HCT116 (cell line): Measurements from ENCODE around the gene ALKBH6. TPM values are rescaled to one million over a fixed set of nuclear protein-coding genes. Genes with fewer than 3 reads are reported as not detected.

Experiments
- ATAC-seq: fragments of 200-7000 bp; cut with Tn5 transposase; 2 replicates; pipeline ENCODE4 v1.9.1; 2020; ENCODE audit warnings: mild to moderate bottlenecking, moderate library complexity
- BruUV-seq: library from RNA; stranded (reverse); fragments of 400-500 nt; replicated peaks from 2 replicates; lab custom pipeline; 2021; lab: Mats Ljungman, UMichigan
- CTCF ChIA-PET: fragments of 300-600 bp; sonication (Branson Sonifier 250); formaldehyde crosslinking; loops from one replicate; lab custom pipeline; 2021; ENCODE audit warnings: antibody characterized with exemption; lab: Charles Lee
- POLR2A ChIA-PET: fragments of 300-600, 350-600 bp; sonication (Branson Sonifier 250); formaldehyde crosslinking; loops from one replicate; lab custom pipeline; 2021; ENCODE audit warnings: antibody characterized with exemption; lab: Charles Lee
- RAD21 ChIA-PET, 2 experiments: fragments of 300-600 bp; sonication (Branson Sonifier 250); formaldehyde crosslinking; loops; one replicate each; lab custom pipeline; 2023; ENCODE audit warnings: low total read pairs in 2 of 2; ENCODE audit not compliant: uncharacterized antibody in 2 of 2, unreplicated experiment in 2 of 2, low non-redundant PET in 1 of 2; lab: Charles Lee
- DNase-seq: peaks from one replicate; pipeline ENCODE4 v3.0.0-alpha.2; 2010; ENCODE audit warnings: low read depth, low spot score
- H2AFZ ChIP-seq: fragments of 200-600 bp; shearing (Covaris generic), sonication (generic); 2 replicates; pipeline ENCODE4 v1.6.1; 2017; ENCODE audit warnings: low read depth, mixed run types, mixed read lengths, antibody characterized with exemption, low read length; ENCODE audit not compliant: poor library complexity, severe bottlenecking
- H3K27ac ChIP-seq: 2 replicates; pipeline ENCODE4 v1.5.1; 2012; ENCODE audit warnings: low read depth, low read length
- H3K27me3 ChIP-seq: fragments of 200-600 bp; sonication (generic); 2 replicates; pipeline ENCODE4 v1.6.1; 2016; ENCODE audit warnings: mixed run types, low read length, mixed read lengths; ENCODE audit not compliant: insufficient read depth
- H3K36me3 ChIP-seq, 2 experiments: fragments of 200-500 bp in 1 of 2; fragments of 200-600 bp in 1 of 2; sonication (Bioruptor generic) in 1 of 2; sonication (generic) in 1 of 2; 2 replicates each; pipeline versions ENCODE4 v1.5.1 to v1.6.1; 2014 to 2016; ENCODE audit warnings: low read length in 2 of 2, inconsistent platforms in 1 of 2, mixed read lengths in 1 of 2, mixed run types in 1 of 2; ENCODE audit not compliant: insufficient read depth in 2 of 2, control insufficient read depth in 1 of 2
- H3K4me1 ChIP-seq, 2 experiments: fragments of 200-600 bp in 1 of 2; sonication (generic) in 1 of 2; 2 replicates each; pipeline versions ENCODE4 v1.5.1 to v1.6.1; 2012 to 2017; ENCODE audit warnings: low read length in 2 of 2, inconsistent platforms in 1 of 2, mild to moderate bottlenecking in 1 of 2, mixed read lengths in 1 of 2, mixed run types in 1 of 2, moderate library complexity in 1 of 2; ENCODE audit not compliant: insufficient read depth in 2 of 2, control insufficient read depth in 1 of 2
- H3K4me2 ChIP-seq: fragments of 200-600 bp; sonication (generic); 2 replicates; pipeline ENCODE4 v1.6.1; 2017; ENCODE audit warnings: mixed run types, low read length, mixed read lengths
- H3K4me3 ChIP-seq, 2 experiments: fragments of 200-600 bp in 1 of 2; sonication (generic) in 1 of 2; replicated peaks in 1 of 2; 2 replicates each; pipeline ENCODE4 v1.5.1; 2011 to 2016; ENCODE audit warnings: low read length in 2 of 2, control low read depth in 1 of 2, low read depth in 1 of 2, mild to moderate bottlenecking in 1 of 2, mixed read lengths in 1 of 2, mixed run types in 1 of 2
- H3K79me2 ChIP-seq: fragments of 200-600 bp; sonication (generic); 2 replicates; pipeline ENCODE4 v1.6.1; 2017; ENCODE audit warnings: mild to moderate bottlenecking, mixed run types, low read length, moderate library complexity, mixed read lengths; ENCODE audit not compliant: insufficient read depth
- H3K9ac ChIP-seq: fragments of 200-600 bp; sonication (generic); 2 replicates; pipeline ENCODE4 v1.6.1; 2016; ENCODE audit warnings: low read length, mixed read lengths
- H3K9me2 ChIP-seq: fragments of 200-600 bp; sonication (generic), shearing (Covaris generic); 2 replicates; pipeline ENCODE4 v1.6.1; 2017; ENCODE audit warnings: mixed run types, mild to moderate bottlenecking, moderate library complexity; ENCODE audit not compliant: insufficient read depth
- H3K9me3 ChIP-seq, 2 experiments: fragments of 200-500 bp in 1 of 2; fragments of 200-600 bp in 1 of 2; sonication (Bioruptor generic) in 1 of 2; sonication (generic) in 1 of 2; 2 replicates each; pipeline ENCODE4 v1.6.1; 2014 to 2017; ENCODE audit warnings: low read length in 2 of 2, mixed read lengths in 2 of 2, inconsistent platforms in 1 of 2, low read depth in 1 of 2, mild to moderate bottlenecking in 1 of 2, mixed run types in 1 of 2, moderate library complexity in 1 of 2; ENCODE audit not compliant: control insufficient read depth in 1 of 2, insufficient read depth in 1 of 2
- H4K20me1 ChIP-seq: fragments of 200-600 bp; sonication (generic), shearing (Covaris generic); 2 replicates; pipeline ENCODE4 v1.6.1; 2017; ENCODE audit warnings: mixed run types, mild to moderate bottlenecking, moderate library complexity; ENCODE audit not compliant: insufficient read depth
- CBX3 ChIP-seq: IDR thresholded peaks from 2 replicates; pipeline ENCODE4 v1.6.1; 2012; ENCODE audit warnings: low read depth
- CEBPB ChIP-seq: IDR thresholded peaks from 2 replicates; pipeline ENCODE4 v1.6.1; 2012; ENCODE audit warnings: low read depth
- ELF1 ChIP-seq: IDR thresholded peaks from 2 replicates; pipeline ENCODE4 v1.6.1; 2012; ENCODE audit warnings: low read depth, borderline replicate concordance
- EZH2 ChIP-seq: fragments of 200-600 bp; sonication (generic); IDR thresholded peaks from 2 replicates; pipeline ENCODE4 v1.6.1; 2017; ENCODE audit warnings: antibody characterized with exemption, mixed run types
- EZH2phosphoT487 ChIP-seq: fragments of 200-600 bp; IDR thresholded peaks from 2 replicates; pipeline ENCODE4 v1.6.1; 2018; ENCODE audit warnings: antibody characterized with exemption, borderline replicate concordance
- JUND ChIP-seq: IDR thresholded peaks from 2 replicates; pipeline ENCODE4 v1.6.1; 2012
- POLR2AphosphoS5 ChIP-seq: IDR thresholded peaks from 2 replicates; pipeline ENCODE4 v1.6.1; 2011; ENCODE audit warnings: mild to moderate bottlenecking, low read depth, low read length, moderate library complexity
- SIN3A ChIP-seq: IDR thresholded peaks from 2 replicates; pipeline ENCODE4 v1.6.1; 2012; ENCODE audit warnings: low read depth
- SP1 ChIP-seq: IDR thresholded peaks from 2 replicates; pipeline ENCODE4 v1.6.1; 2012; ENCODE audit warnings: low read depth
- TCF7L2 ChIP-seq: IDR thresholded peaks from 2 replicates; pipeline ENCODE4 v1.7.0; 2011; ENCODE audit warnings: borderline replicate concordance, inconsistent platforms; ENCODE audit not compliant: insufficient read depth, insufficient read length; ENCODE audit errors: extremely low read depth
- intact Hi-C: fragments of 100-400 bp; cut with micrococcal nuclease; formaldehyde crosslinking; loops from 2 replicates; pipeline ENCODE4 v1.10.0; 2022
- total RNA-seq: library from RNA; stranded (reverse); gene quantifications from one replicate; pipeline ENCODE4 v1.2.1, GENCODE V29; 2021; ENCODE audit not compliant: unreplicated experiment
- TF ChIP-seq, protein P1 (sequence below): IDR thresholded peaks from 2 replicates; pipeline ENCODE4 v1.6.1; 2012; ENCODE audit warnings: low read depth
- TF ChIP-seq, protein P2 (sequence below): IDR thresholded peaks from 2 replicates; pipeline ENCODE4 v1.6.1; 2012
- TF ChIP-seq, protein P3 (sequence below): IDR thresholded peaks from 2 replicates; pipeline ENCODE4 v1.6.1; 2012
- TF ChIP-seq, protein P4 (sequence below): IDR thresholded peaks from 2 replicates; pipeline ENCODE4 v1.6.1; 2011; ENCODE audit warnings: mild to moderate bottlenecking, low read length, moderate library complexity; ENCODE audit not compliant: insufficient replicate concordance; ENCODE audit errors: extremely low read depth

ALKBH6 gene
- total RNA-seq, 1 experiment from 2014 or later: 28.6 TPM

GRCh38 chr19:35960432-35960972 lies 53.5 kb downstream of the ALKBH6 start:
- H3K4me2 ChIP-seq: no peak overlapping the region
- POLR2A ChIA-PET: no interaction called here
- no peak overlapping the region for H3K4me3 ChIP-seq
- ATAC-seq (no peak), DNase-seq (no peak)
- no peaks in the 10 kb centered on the region for H3K9me2 ChIP-seq
- RAD21 ChIA-PET: no interaction called here
- CTCF ChIA-PET: no interaction called here
- H3K27me3 ChIP-seq: no peaks in the 10 kb centered on the region
- no peak for TF ChIP-seq TCF7L2
- TF ChIP-seq, protein P1, sequence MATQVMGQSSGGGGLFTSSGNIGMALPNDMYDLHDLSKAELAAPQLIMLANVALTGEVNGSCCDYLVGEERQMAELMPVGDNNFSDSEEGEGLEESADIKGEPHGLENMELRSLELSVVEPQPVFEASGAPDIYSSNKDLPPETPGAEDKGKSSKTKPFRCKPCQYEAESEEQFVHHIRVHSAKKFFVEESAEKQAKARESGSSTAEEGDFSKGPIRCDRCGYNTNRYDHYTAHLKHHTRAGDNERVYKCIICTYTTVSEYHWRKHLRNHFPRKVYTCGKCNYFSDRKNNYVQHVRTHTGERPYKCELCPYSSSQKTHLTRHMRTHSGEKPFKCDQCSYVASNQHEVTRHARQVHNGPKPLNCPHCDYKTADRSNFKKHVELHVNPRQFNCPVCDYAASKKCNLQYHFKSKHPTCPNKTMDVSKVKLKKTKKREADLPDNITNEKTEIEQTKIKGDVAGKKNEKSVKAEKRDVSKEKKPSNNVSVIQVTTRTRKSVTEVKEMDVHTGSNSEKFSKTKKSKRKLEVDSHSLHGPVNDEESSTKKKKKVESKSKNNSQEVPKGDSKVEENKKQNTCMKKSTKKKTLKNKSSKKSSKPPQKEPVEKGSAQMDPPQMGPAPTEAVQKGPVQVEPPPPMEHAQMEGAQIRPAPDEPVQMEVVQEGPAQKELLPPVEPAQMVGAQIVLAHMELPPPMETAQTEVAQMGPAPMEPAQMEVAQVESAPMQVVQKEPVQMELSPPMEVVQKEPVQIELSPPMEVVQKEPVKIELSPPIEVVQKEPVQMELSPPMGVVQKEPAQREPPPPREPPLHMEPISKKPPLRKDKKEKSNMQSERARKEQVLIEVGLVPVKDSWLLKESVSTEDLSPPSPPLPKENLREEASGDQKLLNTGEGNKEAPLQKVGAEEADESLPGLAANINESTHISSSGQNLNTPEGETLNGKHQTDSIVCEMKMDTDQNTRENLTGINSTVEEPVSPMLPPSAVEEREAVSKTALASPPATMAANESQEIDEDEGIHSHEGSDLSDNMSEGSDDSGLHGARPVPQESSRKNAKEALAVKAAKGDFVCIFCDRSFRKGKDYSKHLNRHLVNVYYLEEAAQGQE: no peak
- TF ChIP-seq POLR2AphosphoS5: no peak
- TF ChIP-seq SIN3A: no peak
- TF ChIP-seq EZH2phosphoT487: no peak
- TF ChIP-seq, protein P2, sequence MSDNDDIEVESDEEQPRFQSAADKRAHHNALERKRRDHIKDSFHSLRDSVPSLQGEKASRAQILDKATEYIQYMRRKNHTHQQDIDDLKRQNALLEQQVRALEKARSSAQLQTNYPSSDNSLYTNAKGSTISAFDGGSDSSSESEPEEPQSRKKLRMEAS: no peak
- TF ChIP-seq JUND: no peak
- no peak for TF ChIP-seq CEBPB
- no peak for TF ChIP-seq ELF1
- TF ChIP-seq, protein P3, sequence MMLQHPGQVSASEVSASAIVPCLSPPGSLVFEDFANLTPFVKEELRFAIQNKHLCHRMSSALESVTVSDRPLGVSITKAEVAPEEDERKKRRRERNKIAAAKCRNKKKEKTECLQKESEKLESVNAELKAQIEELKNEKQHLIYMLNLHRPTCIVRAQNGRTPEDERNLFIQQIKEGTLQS: no peak
- no peak for TF ChIP-seq EZH2
- no peak for TF ChIP-seq CBX3
- no peak for TF ChIP-seq SP1
- TF ChIP-seq, protein P4, sequence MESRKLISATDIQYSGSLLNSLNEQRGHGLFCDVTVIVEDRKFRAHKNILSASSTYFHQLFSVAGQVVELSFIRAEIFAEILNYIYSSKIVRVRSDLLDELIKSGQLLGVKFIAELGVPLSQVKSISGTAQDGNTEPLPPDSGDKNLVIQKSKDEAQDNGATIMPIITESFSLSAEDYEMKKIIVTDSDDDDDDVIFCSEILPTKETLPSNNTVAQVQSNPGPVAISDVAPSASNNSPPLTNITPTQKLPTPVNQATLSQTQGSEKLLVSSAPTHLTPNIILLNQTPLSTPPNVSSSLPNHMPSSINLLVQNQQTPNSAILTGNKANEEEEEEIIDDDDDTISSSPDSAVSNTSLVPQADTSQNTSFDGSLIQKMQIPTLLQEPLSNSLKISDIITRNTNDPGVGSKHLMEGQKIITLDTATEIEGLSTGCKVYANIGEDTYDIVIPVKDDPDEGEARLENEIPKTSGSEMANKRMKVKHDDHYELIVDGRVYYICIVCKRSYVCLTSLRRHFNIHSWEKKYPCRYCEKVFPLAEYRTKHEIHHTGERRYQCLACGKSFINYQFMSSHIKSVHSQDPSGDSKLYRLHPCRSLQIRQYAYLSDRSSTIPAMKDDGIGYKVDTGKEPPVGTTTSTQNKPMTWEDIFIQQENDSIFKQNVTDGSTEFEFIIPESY: no peak
- H3K27ac ChIP-seq: no peak overlapping the region
- no peaks in the 10 kb centered on the region for H3K9me3 ChIP-seq
- intact Hi-C loops: no loop called here
- H3K79me2 ChIP-seq: no peaks in the 10 kb centered on the region
- H4K20me1 ChIP-seq: no peaks in the 10 kb centered on the region
- BruUV-seq: no TSS peak
- no peak overlapping the region for H2AFZ ChIP-seq
- H3K36me3 ChIP-seq: no peaks in the 10 kb centered on the region
- H3K9ac ChIP-seq: no peak overlapping the region
- peaks cover 9 to 11% of the 10 kb centered on the region in 2 experiments; a peak in 3 of 4 replicates for H3K4me1 ChIP-seq
